Uterus (tissue), 4 donors: ENCODE measurements around the gene C6orf89. TPM values are rescaled to one million over a fixed set of nuclear protein-coding genes. Genes with fewer than 3 reads are reported as not detected.

Experiments
- DNase-seq, 2 donors: peaks; one replicate each; pipeline ENCODE4 v3.0.0-alpha.2; 2019 to 2020
- H3K27ac ChIP-seq, 2 donors: fragments of 200-600 bp; sonication (generic); 1 replicate in 1 of 2; 2 replicates in 1 of 2; pipeline ENCODE4 v1.5.1; 2016 to 2018
- H3K27me3 ChIP-seq, 2 donors: fragments of 200-600 bp; sonication (generic); one replicate each; pipeline ENCODE4 v1.5.1; 2018 to 2019; ENCODE audit warnings: control low read depth in 1 of 2
- H3K36me3 ChIP-seq, 2 donors: fragments of 200-600 bp; sonication (generic); one replicate each; pipeline ENCODE4 v1.5.1; 2019; ENCODE audit warnings: control low read depth in 1 of 2
- H3K4me1 ChIP-seq, 2 donors: fragments of 200-600 bp; sonication (generic); one replicate each; pipeline ENCODE4 v1.5.1; 2018 to 2019; ENCODE audit warnings: control low read depth in 1 of 2
- H3K4me3 ChIP-seq, 2 donors: fragments of 200-600 bp; sonication (generic); 1 replicate in 1 of 2; 2 replicates in 1 of 2; pipeline ENCODE4 v1.5.1; 2018 to 2019; ENCODE audit warnings: mild to moderate bottlenecking in 1 of 2
- H3K9me3 ChIP-seq, 2 donors: fragments of 200-600 bp; sonication (generic); one replicate each; pipeline ENCODE4 v1.5.1; 2019; ENCODE audit warnings: control low read depth in 1 of 2
- POLR2A ChIP-seq, 2 donors: fragments of 450-650 bp; IDR thresholded peaks; one replicate each; pipeline ENCODE4 v1.6.1; 2016; ENCODE audit warnings: antibody characterized with exemption in 2 of 2, mild to moderate bottlenecking in 1 of 2, moderate library complexity in 1 of 2
- intact Hi-C: fragments of 100-400 bp; cut with DNase I; formaldehyde crosslinking; loops from one replicate; pipeline ENCODE4 v1.15.1; 2023; ENCODE audit warnings: low total_unique reads
- total RNA-seq, 4 donors: library from RNA; depleted of rRNA in 3 of 4; stranded (reverse); fragments of >200 nt in 3 of 4; gene quantifications; one replicate each; pipeline versions ENCODE4 v1.1.0 to v1.2.4, GENCODE V29; 2014 to 2023
- TF ChIP-seq, protein P1 (sequence below), 4 experiments: fragments of 200-600 bp in 2 of 4; fragments of 450-650 bp in 2 of 4; sonication (generic) in 2 of 4; IDR thresholded peaks; one replicate each; pipeline ENCODE4 v1.5.1; 2016 to 2019; ENCODE audit warnings: antibody characterized with exemption in 4 of 4, mild to moderate bottlenecking in 2 of 4, moderate library complexity in 1 of 4
- donor health status: DM: yes; HTN: yes; CAD: no.

The C6orf89 gene
- total RNA-seq, 4 donors from 2014 or later, result 21.3 to 67.9 (median 42.6) TPM

DNA sequence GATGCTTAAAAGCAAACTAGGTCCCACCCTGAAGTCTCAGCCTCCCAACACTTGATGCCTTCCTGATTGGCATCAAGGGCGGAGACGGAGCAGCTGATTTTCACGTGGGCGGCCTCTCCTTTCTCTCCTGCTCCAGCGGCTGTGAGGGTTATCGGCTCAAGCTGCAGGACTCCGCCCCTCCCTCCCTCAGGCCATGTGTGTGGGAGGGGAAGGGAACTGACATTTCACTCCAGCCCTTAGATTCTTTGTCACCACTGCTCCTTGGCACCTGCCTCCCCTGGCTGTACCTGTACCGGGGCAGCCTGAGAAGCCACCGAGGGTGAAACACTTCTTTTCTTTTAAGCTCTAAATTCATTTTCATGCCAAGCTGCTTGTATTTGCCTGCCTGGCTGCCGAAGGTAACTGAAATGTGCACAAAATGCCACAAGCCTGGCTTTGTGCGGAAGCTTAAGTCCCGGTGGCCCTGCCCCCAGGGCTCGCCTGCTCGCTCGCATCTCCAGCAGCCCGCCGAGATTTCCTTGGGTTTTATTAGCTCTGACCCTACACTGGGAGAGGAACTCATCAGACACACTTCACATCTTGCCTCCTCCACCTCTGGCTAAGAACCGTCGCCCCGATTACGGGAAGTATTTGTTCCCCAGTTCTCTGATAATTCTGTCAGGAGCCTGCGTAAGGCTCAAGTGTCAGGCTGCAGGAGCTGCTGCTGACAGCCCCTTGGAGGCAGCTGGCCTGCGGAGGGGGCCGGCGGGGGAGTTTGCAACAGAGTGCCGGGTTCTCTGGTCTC lies 36.9 kb upstream of the C6orf89 start:
- no peak overlapping the region for H3K4me3 ChIP-seq
- H3K27me3 ChIP-seq, result no peaks in the 10 kb centered on the region
- no peaks in the 10 kb centered on the region for H3K9me3 ChIP-seq
- H3K27ac ChIP-seq, result peak overlapping the region; percentile 37 to 58
- DNase-seq, result peak; percentile 43 to 62
- H3K4me1 ChIP-seq, result peaks cover 0 to 7% of the 10 kb centered on the region in 2 donors
- H3K36me3 ChIP-seq, result no peaks in the 10 kb centered on the region
- intact Hi-C loops, result no loop called here
- TF ChIP-seq POLR2A (IDR thresholded peaks at IDR 0.05), result no peak
- TF ChIP-seq, protein P1, sequence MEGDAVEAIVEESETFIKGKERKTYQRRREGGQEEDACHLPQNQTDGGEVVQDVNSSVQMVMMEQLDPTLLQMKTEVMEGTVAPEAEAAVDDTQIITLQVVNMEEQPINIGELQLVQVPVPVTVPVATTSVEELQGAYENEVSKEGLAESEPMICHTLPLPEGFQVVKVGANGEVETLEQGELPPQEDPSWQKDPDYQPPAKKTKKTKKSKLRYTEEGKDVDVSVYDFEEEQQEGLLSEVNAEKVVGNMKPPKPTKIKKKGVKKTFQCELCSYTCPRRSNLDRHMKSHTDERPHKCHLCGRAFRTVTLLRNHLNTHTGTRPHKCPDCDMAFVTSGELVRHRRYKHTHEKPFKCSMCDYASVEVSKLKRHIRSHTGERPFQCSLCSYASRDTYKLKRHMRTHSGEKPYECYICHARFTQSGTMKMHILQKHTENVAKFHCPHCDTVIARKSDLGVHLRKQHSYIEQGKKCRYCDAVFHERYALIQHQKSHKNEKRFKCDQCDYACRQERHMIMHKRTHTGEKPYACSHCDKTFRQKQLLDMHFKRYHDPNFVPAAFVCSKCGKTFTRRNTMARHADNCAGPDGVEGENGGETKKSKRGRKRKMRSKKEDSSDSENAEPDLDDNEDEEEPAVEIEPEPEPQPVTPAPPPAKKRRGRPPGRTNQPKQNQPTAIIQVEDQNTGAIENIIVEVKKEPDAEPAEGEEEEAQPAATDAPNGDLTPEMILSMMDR (IDR thresholded peaks at IDR 0.05), result no peak

DNA sequence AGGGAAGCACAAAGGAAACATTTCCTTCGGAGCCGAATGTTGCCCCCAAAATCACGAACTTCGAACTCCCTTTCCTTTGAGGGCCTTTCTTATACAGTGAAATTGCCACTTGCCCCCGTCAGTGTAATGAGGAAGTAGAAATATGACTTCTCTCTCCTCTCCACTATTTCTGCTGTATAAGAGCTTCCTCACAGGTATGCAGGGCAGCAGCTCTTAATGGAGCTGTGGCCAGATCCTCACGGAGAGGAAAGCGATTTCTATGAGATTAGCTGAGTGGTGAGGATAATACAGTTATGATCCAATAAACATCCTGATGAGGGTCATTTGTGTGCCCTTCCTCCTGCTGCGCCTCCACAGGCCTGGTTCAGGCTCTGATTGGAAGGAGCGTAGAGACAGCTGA lies 35.7 kb upstream of the C6orf89 start:
- Histone ChIP-seq H3K4me1 (peaks cover 0 to 7% of the 10 kb centered on the region in 2 donors), H3K36me3 (no peaks in the 10 kb centered on the region), H3K9me3 (no peaks in the 10 kb centered on the region), H3K27ac (peak overlapping the region; percentile 10 to 58), H3K4me3 (no peak overlapping the region), H3K27me3 (no peaks in the 10 kb centered on the region)
- TF ChIP-seq, protein P1 (IDR thresholded peaks at IDR 0.05), result no peak
- no peak for TF ChIP-seq POLR2A (IDR thresholded peaks at IDR 0.05)
- intact Hi-C loops, result no loop called here
- DNase-seq, result peak in 1 of 2 donors; percentile 13

DNA sequence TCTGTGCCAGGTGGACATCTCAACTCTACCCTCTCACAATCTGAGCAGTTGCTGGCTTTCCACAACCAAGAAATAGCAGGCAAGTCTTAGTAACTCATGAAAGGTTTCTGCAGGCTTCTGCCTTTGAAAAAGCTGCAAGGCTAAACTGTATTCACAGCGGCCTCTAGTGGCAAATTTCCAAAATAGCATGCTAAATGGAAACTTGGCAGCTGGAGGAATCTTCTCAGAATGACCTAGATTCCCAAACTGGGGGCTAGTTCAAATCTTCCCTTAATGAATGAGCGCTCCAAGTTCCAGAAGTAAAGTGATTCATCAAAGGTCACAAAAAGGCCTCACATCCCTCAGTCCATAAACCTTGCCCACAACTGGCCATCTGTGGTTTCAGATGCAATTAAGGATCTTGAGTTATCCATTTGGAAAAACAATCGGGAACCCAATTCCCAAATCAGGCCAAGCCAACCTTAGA lies 34.6 kb upstream of the C6orf89 start:
- Histone ChIP-seq H3K4me1 (peaks cover 0 to 7% of the 10 kb centered on the region in 2 donors), H3K27me3 (no peaks in the 10 kb centered on the region), H3K27ac (peak overlapping the region; percentile 74 to 82), H3K4me3 (no peak overlapping the region), H3K9me3 (no peaks in the 10 kb centered on the region), H3K36me3 (no peaks in the 10 kb centered on the region)
- intact Hi-C loops, result no loop called here
- peak; percentile 56 to 80 for DNase-seq
- TF ChIP-seq, protein P1 (IDR thresholded peaks at IDR 0.05), result peak; percentile 65 to 90 (median 80)
- TF ChIP-seq POLR2A (IDR thresholded peaks at IDR 0.05), result no peak

DNA sequence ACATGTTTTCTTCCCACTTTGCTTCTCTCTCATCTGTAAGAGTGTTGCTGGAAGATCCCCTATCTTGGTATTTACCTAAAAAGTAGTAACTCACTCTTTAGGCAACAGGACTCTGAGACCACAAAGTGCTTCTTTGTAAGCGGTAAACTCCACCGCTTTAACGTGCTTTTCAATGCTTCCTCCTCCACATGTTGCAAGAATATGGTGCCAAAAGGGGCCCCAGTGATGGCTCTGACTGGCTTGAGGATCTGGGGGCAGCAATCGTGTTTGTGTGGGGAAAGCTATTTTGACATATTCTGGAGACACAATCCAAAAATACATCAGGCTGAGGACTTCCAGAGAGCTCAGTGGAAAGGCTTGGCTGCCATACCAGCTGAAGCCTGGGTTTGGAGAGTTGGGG lies 34.1 kb upstream of the C6orf89 start:
- intact Hi-C loops, result no loop called here
- Histone ChIP-seq H3K36me3 (no peaks in the 10 kb centered on the region), H3K27me3 (no peaks in the 10 kb centered on the region), H3K4me3 (no peak overlapping the region), H3K4me1 (peaks cover 0 to 7% of the 10 kb centered on the region in 2 donors), H3K27ac (peak overlapping the region; percentile 74 to 82), H3K9me3 (no peaks in the 10 kb centered on the region)
- DNase-seq, result peak; percentile 65 to 71
- no peak for TF ChIP-seq POLR2A (IDR thresholded peaks at IDR 0.05)
- TF ChIP-seq, protein P1 (IDR thresholded peaks at IDR 0.05), result no peak

DNA sequence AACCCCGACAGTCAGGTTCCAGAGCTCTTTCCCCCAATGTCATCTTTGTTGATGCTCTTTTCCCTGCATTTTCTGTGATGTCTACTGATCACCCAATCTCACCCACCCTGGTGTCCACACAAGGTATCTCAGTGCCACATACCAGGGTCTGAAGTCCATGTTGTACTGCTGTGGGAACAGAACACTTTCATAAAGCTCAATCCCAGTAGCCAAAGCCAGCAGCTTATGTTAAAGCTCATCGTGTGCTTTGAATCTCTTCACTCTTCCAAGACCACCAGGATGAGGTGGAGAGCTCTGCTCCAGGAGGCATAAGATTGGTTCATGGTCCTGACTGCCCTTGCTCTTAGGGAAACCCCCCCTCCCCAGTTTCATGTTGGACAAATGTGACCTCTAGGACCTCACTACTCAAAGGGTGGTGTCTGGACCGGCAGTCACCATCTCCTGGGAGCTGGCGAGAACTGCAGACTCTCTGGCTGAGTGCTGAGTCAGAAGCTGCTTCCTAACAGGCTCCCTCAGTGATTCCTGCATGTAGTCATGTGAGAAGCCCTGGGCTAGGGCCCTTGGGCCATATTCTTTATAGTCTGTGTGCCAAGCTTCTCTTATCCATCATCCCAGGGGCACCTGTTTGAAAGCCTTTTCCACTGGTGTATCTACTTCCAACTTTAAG lies 33.1 kb upstream of the C6orf89 start:
- H3K4me1 ChIP-seq, result peaks cover 0 to 7% of the 10 kb centered on the region in 2 donors
- no peaks in the 10 kb centered on the region for H3K9me3 ChIP-seq
- H3K4me3 ChIP-seq, result no peak overlapping the region
- H3K36me3 ChIP-seq, result no peaks in the 10 kb centered on the region
- intact Hi-C loops, result no loop called here
- peak in 1 of 2 donors; percentile 42 for DNase-seq
- no peak for TF ChIP-seq POLR2A (IDR thresholded peaks at IDR 0.05)
- TF ChIP-seq, protein P1 (IDR thresholded peaks at IDR 0.05), result no peak
- H3K27ac ChIP-seq, result peak overlapping the region; percentile 74 to 82
- no peaks in the 10 kb centered on the region for H3K27me3 ChIP-seq
